ENCODE data around the gene CEACAM21. TPM values are rescaled to one million over a fixed set of nuclear protein-coding genes. Genes with fewer than 3 reads are reported as not detected.

The CEACAM21 gene
- total and polyA plus RNA-seq, 2 donors from 2014 or later = 1.2 to 5.6 TPM

- Histone ChIP-seq H3K27ac (ENCODE audit: low read depth in 2 of 2, low read length in 2 of 2) (no peak overlapping the region), H3K9ac (ENCODE audit: low read length in 3 of 3) (no peak overlapping the region), H3K27me3 (ENCODE audit: control insufficient read depth, insufficient read depth, low read length) (no peaks in the 10 kb centered on the region), H3K4me1 (ENCODE audit: control insufficient read depth in 2 of 3, insufficient read depth in 2 of 3, low read depth in 1 of 3, low read length in 3 of 3) (no peaks in the 10 kb centered on the region), H3K36me3 (ENCODE audit: control insufficient read depth in 2 of 3, insufficient read depth in 3 of 3, low read length in 3 of 3) (no peaks in the 10 kb centered on the region), H3K9me3 (ENCODE audit: control insufficient read depth in 2 of 3, insufficient read depth in 1 of 3, low read length in 3 of 3) (peaks cover 0 to 5% (median 0%) of the 10 kb centered on the region in 3 donors), H3K4me3 (ENCODE audit: low read length in 3 of 3) (no peak overlapping the region)
- intact Hi-C loops (cut with DNase I) = no loop called here
- TF ChIP-seq, protein P1, sequence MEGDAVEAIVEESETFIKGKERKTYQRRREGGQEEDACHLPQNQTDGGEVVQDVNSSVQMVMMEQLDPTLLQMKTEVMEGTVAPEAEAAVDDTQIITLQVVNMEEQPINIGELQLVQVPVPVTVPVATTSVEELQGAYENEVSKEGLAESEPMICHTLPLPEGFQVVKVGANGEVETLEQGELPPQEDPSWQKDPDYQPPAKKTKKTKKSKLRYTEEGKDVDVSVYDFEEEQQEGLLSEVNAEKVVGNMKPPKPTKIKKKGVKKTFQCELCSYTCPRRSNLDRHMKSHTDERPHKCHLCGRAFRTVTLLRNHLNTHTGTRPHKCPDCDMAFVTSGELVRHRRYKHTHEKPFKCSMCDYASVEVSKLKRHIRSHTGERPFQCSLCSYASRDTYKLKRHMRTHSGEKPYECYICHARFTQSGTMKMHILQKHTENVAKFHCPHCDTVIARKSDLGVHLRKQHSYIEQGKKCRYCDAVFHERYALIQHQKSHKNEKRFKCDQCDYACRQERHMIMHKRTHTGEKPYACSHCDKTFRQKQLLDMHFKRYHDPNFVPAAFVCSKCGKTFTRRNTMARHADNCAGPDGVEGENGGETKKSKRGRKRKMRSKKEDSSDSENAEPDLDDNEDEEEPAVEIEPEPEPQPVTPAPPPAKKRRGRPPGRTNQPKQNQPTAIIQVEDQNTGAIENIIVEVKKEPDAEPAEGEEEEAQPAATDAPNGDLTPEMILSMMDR (IDR thresholded peaks at IDR 0.05; ENCODE audit: borderline replicate concordance, extremely low read depth, insufficient read depth) = no peak
- FAIRE-seq = no peak
- no peak for DNase-seq
Observed at GRCh38 chr19:41589371-41589770, 13.4 kb downstream of the CEACAM21 start.

- DNase-seq (no peak), FAIRE-seq (no peak)
- H3K27me3 ChIP-seq (ENCODE audit: control insufficient read depth, insufficient read depth, low read length) = no peaks in the 10 kb centered on the region
- TF ChIP-seq, protein P1 (IDR thresholded peaks at IDR 0.05; ENCODE audit: borderline replicate concordance, extremely low read depth, insufficient read depth) = no peak
- H3K36me3 ChIP-seq (ENCODE audit: control insufficient read depth in 2 of 3, insufficient read depth in 3 of 3, low read length in 3 of 3) = no peaks in the 10 kb centered on the region
- H3K27ac ChIP-seq (ENCODE audit: low read depth in 2 of 2, low read length in 2 of 2) = no peak overlapping the region
- H3K9me3 ChIP-seq (ENCODE audit: control insufficient read depth in 2 of 3, insufficient read depth in 1 of 3, low read length in 3 of 3) = peaks cover 0 to 5% (median 0%) of the 10 kb centered on the region in 3 donors
- no peaks in the 10 kb centered on the region for H3K4me1 ChIP-seq (ENCODE audit: control insufficient read depth in 2 of 3, insufficient read depth in 2 of 3, low read depth in 1 of 3, low read length in 3 of 3)
- H3K9ac ChIP-seq (ENCODE audit: low read length in 3 of 3) = no peak overlapping the region
- no peak overlapping the region for H3K4me3 ChIP-seq (ENCODE audit: low read length in 3 of 3)
- intact Hi-C loops (cut with DNase I) = no loop called here
Observed at GRCh38 chr19:41590936-41591335, 15.0 kb downstream of the CEACAM21 start.

- no peak overlapping the region for H3K27ac ChIP-seq (ENCODE audit: low read depth in 2 of 2, low read length in 2 of 2)
- H3K4me3 ChIP-seq (ENCODE audit: low read length in 3 of 3) = no peak overlapping the region
- H3K27me3 ChIP-seq (ENCODE audit: control insufficient read depth, insufficient read depth, low read length) = no peaks in the 10 kb centered on the region
- no peaks in the 10 kb centered on the region for H3K36me3 ChIP-seq (ENCODE audit: control insufficient read depth in 2 of 3, insufficient read depth in 3 of 3, low read length in 3 of 3)
- no peak for FAIRE-seq
- peaks cover 0 to 5% (median 0%) of the 10 kb centered on the region in 3 donors for H3K9me3 ChIP-seq (ENCODE audit: control insufficient read depth in 2 of 3, insufficient read depth in 1 of 3, low read length in 3 of 3)
- intact Hi-C loops (cut with DNase I) = no loop called here
- H3K4me1 ChIP-seq (ENCODE audit: control insufficient read depth in 2 of 3, insufficient read depth in 2 of 3, low read depth in 1 of 3, low read length in 3 of 3) = no peaks in the 10 kb centered on the region
- TF ChIP-seq, protein P1 (IDR thresholded peaks at IDR 0.05; ENCODE audit: borderline replicate concordance, extremely low read depth, insufficient read depth) = no peak
- H3K9ac ChIP-seq (ENCODE audit: low read length in 3 of 3) = no peak overlapping the region
- no peak for DNase-seq
Observed at GRCh38 chr19:41591951-41592562, 16.1 kb downstream of the CEACAM21 start.

Measured in kidney (tissue), 14 donors.